GM12873 (cell line): ENCODE data around the gene PTPRB.

Source experiments
- TF ChIP-seq, protein P1 (sequence below): IDR thresholded peaks from 2 replicates; pipeline ENCODE4 v1.5.1; 2012; ENCODE audit warnings: low read depth, mild to moderate bottlenecking, moderate library complexity, low read length, control low read depth; ENCODE audit not compliant: insufficient read depth; ENCODE audit errors: missing control alignments

The PTPRB gene

GRCh38 chr12:70657616-70658286, 20.5 kb upstream of the PTPRB start:
- TF ChIP-seq, protein P1, sequence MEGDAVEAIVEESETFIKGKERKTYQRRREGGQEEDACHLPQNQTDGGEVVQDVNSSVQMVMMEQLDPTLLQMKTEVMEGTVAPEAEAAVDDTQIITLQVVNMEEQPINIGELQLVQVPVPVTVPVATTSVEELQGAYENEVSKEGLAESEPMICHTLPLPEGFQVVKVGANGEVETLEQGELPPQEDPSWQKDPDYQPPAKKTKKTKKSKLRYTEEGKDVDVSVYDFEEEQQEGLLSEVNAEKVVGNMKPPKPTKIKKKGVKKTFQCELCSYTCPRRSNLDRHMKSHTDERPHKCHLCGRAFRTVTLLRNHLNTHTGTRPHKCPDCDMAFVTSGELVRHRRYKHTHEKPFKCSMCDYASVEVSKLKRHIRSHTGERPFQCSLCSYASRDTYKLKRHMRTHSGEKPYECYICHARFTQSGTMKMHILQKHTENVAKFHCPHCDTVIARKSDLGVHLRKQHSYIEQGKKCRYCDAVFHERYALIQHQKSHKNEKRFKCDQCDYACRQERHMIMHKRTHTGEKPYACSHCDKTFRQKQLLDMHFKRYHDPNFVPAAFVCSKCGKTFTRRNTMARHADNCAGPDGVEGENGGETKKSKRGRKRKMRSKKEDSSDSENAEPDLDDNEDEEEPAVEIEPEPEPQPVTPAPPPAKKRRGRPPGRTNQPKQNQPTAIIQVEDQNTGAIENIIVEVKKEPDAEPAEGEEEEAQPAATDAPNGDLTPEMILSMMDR: no peak

GRCh38 chr12:70652451-70652850, 15.2 kb upstream of the PTPRB start:
- TF ChIP-seq, protein P1: no peak

DNA sequence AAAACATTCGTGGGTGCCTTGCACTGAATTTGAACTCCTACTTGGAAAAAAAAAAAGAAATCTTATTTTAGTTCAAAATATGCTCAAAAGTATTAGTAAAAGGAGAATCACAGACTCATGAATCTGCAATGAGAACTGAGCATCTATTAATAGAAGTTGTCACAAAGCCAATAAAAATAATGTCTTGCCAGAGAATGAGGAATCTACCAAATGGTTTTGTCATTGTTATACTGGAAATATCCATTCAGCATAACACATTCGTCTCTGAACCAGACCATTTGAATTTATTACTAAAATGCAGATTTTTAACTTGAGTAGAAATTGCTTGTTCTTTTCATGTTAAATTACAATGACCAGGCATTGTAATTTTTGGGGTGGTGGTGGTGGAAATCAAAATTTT, 11.6 kb upstream of the PTPRB start:
- TF ChIP-seq, protein P1: no peak

GRCh38 chr12:70648191-70648590, 11.0 kb upstream of the PTPRB start:
- TF ChIP-seq, protein P1: no peak

DNA sequence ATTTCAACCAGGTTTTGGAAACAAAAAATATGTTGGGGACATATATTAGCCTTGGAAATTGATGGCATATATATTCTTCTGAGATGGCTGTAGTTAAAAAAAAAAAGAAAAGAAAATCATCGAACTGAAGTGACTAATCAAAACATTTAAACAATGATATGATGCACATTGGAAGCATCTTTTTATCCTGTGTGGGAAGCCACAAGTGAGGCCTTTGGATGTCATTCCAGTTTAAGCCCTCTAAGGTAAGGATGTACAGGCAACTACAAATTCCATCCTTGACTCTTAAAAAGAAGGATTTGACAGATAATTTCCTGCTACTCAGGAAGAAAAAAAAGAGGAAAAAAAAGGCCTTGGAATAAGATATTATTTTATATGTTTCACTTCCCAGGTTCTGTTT, 9.6 kb upstream of the PTPRB start:
- TF ChIP-seq, protein P1: no peak

DNA sequence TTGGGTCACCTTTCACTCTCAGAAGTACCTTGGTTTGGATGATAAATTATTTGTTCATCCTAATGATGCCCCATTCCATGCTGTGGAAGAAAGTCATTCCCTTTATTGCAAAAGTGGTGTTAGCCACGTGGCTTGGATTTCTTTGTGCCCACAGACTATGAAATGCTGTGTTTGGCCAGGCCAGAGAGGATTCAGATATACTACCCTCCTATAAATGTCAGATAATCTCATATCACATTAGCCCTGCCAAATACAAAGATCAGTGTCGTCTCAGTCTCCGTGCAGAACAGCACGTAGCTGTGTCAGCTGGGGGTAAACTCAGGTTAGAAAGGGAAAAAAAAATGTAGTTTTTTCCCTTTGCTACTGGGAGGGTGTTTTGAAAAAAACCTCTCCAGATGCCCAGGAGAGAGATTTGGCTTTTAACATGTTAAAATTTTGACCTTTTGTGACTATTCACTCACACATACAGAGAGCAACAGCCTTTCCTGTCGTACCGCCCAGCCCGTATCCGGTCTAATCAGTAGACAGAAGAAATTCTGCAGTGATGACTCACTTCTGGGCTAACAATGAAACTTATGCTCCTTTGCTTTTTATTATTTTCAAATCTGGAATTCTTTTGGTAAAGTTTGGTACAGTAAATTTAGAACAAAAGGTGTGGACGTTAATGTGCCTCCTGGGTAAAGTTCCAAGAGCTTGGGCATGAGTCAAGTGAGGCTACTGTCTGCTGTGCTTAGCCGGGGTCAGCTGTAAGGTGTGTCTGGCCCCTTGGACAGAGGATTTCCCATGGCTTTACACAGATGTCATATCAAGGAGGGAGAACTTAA, 8.5 kb upstream of the PTPRB start:
- TF ChIP-seq, protein P1: no peak

- TF ChIP-seq, protein P1: no peak
These were observed 7.6 kb upstream of the PTPRB start for GRCh38 chr12:70644861-70645260.
